Subcutaneous adipose tissue (tissue), 4 donors: Measurements from ENCODE around the gene VRK3. TPM values are rescaled to one million over a fixed set of nuclear protein-coding genes. Genes with fewer than 3 reads are reported as not detected.

Experiments
- total RNA-seq, 4 donors: library from RNA; depleted of rRNA; stranded (reverse); fragments of >200 nt; gene quantifications; one replicate each; pipeline ENCODE4 v1.1.0, GENCODE V29; 2016
- TF ChIP-seq, protein P1 (sequence below): fragments of 450-650 bp; IDR thresholded peaks from one replicate; pipeline ENCODE4 v1.5.1; 2016; ENCODE audit warnings: low read depth, mild to moderate bottlenecking, control low read depth, antibody characterized with exemption, moderate library complexity

Gene VRK3
- 10 to 100 TPM; 16.5 to 29.8 (median 26.8) TPM for total RNA-seq

DNA sequence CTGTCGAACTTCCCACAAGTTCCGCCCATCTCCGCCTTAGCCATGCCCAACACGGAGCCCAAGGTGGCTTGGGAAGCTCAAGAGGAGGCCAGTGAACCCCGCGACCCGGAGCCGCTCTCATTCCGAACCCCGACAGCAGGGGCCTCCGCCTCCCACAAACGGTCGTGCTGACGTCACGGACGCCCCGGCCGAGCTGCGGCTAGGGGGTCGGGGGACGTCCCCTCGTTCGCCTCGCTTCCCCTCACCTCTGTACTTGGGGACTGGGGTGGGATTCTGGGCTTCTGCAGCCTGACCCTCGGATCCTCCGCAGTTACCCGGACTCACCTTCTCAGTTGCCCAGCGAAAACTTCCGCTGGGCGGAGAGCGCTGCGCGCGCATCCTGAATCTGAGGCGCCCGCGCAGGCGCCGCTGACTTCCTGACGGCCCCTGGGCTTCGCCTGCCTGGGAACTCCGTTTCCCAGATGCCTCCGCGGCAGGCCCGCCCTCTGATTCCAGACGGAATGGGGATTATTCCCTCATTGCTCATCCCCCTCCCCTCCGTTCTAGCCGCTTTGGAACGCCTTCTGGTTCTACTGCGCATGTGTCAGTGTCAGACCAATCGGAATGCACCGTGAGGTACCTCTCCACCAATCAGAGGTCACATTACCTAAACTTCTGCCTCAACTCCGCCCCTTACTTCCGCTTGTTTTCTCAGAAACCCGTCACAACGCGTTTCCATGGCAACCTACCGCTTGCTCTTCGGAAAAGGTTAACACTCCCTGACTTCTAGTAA, at the start of gene VRK3:
Gene VRK3, minus strand, starts transcription at position 351 of the 772 bp plus-strand sequence. CDS start 9,210 bp downstream, outside the sequence.
- TF ChIP-seq, protein P1, sequence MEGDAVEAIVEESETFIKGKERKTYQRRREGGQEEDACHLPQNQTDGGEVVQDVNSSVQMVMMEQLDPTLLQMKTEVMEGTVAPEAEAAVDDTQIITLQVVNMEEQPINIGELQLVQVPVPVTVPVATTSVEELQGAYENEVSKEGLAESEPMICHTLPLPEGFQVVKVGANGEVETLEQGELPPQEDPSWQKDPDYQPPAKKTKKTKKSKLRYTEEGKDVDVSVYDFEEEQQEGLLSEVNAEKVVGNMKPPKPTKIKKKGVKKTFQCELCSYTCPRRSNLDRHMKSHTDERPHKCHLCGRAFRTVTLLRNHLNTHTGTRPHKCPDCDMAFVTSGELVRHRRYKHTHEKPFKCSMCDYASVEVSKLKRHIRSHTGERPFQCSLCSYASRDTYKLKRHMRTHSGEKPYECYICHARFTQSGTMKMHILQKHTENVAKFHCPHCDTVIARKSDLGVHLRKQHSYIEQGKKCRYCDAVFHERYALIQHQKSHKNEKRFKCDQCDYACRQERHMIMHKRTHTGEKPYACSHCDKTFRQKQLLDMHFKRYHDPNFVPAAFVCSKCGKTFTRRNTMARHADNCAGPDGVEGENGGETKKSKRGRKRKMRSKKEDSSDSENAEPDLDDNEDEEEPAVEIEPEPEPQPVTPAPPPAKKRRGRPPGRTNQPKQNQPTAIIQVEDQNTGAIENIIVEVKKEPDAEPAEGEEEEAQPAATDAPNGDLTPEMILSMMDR, result no peak

DNA sequence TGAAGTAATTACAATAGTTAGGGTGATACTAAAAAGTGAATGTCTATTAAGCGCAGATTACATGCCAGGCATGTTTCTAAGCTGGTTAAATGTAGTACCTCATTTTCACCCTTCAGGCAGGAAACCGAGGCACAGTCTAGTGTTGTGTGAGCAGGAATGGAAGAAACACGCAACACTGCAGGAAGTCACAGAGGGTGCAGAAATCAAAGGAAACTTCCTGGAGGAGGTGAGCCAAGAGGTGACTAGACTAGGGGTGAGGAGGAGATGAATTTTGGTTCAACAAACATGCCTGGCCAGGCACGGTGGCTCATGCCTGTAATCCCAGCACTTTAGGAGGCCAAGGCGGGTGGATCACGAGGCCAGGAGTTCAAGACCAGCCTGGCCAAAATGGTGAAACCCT, 42.4 kb upstream of the VRK3 start:
- TF ChIP-seq, protein P1, result no peak

DNA sequence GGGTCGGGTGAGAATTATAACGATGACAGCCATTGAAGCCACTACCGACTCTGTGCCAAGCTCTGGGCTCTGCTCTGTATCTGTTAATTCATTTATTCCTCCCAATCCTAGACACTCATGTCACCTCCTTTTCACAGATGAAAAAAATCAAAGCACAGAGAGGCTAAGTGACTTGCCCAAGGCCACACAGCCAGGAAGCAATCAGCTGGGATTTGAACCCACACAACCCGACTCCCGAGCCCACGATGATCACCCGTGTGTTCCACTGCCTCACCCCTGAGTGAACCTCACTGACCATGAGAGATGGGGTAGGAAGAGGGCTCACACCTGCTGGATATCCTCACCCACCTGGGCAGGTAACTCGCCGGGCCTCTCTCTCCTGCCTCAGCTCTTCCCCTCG, 40.8 kb upstream of the VRK3 start:
- TF ChIP-seq, protein P1, result no peak

DNA sequence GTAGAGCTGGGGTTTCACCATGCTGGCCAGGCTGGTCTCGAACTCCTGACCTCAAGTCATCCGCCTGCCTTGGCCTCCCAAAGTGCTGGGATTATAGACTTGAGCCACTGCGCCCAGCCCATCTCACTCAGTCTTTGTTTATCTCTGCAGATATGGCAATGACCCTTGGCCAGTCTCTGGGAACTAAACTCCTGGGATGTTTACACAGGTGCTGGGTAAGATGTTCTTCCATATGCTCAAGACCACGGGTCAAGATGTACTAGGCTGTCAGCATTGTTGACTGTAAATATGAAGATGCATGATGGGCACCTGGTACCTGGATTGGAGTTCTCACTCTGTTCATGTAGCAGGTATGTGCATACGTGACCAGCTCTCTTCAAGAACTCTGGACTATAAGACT, 36.5 kb upstream of the VRK3 start:
- TF ChIP-seq, protein P1, result no peak

GRCh38 chr19:50060107-50060506, 34.9 kb upstream of the VRK3 start:
- TF ChIP-seq, protein P1, result no peak

DNA sequence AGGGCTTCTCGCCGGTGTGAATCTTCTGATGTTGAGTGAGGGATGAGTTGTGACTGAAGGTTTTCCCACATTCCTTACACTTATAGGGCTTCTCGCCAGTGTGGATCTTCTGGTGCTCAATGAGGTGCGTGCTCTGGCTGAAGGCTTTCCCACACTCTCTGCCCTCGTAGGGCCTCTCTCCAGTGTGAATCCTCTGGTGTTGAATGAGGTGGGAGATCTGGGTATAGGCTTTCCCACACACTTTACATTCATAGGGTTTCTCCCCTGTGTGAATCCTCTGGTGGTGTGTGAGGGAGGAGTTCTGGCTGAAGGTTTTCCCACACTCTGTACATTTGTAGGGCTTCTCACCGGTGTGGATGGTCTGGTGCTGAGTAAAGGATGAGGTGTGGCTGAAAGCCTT, 33.9 kb upstream of the VRK3 start:
- TF ChIP-seq, protein P1, result no peak

- TF ChIP-seq, protein P1, result no peak
These were observed 33.3 kb upstream of the VRK3 start for GRCh38 chr19:50058425-50058824.
